GM20000 (cell line): ENCODE measurements around the gene KIRREL3.
"Not testable (repeated sequence)": the region's sequence is repeated elsewhere in the genome, so short reads cannot be mapped to it uniquely, and the experiment has no call there.

Experiments
- DNase-seq: peaks from one replicate; pipeline ENCODE4 v3.0.0; 2012; ENCODE audit warnings: low spot score
- TF ChIP-seq, protein P1 (sequence below): IDR thresholded peaks from 2 replicates; pipeline ENCODE4 v1.5.1; 2012; ENCODE audit warnings: mild to moderate bottlenecking, control low read depth; ENCODE audit errors: extremely low read depth, missing control alignments

The KIRREL3 gene

GRCh38 chr11:126385991-126386728 lies 614.4 kb downstream of the KIRREL3 start:
- TF ChIP-seq, protein P1, sequence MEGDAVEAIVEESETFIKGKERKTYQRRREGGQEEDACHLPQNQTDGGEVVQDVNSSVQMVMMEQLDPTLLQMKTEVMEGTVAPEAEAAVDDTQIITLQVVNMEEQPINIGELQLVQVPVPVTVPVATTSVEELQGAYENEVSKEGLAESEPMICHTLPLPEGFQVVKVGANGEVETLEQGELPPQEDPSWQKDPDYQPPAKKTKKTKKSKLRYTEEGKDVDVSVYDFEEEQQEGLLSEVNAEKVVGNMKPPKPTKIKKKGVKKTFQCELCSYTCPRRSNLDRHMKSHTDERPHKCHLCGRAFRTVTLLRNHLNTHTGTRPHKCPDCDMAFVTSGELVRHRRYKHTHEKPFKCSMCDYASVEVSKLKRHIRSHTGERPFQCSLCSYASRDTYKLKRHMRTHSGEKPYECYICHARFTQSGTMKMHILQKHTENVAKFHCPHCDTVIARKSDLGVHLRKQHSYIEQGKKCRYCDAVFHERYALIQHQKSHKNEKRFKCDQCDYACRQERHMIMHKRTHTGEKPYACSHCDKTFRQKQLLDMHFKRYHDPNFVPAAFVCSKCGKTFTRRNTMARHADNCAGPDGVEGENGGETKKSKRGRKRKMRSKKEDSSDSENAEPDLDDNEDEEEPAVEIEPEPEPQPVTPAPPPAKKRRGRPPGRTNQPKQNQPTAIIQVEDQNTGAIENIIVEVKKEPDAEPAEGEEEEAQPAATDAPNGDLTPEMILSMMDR: no peak
- DNase-seq: no peak

- no peak for DNase-seq
- TF ChIP-seq, protein P1: no peak
Observed at GRCh38 chr11:126384449-126385070, 616.0 kb downstream of the KIRREL3 start.

GRCh38 chr11:126383339-126384335 lies 616.9 kb downstream of the KIRREL3 start:
- TF ChIP-seq, protein P1: no peak
- no peak for DNase-seq

DNA sequence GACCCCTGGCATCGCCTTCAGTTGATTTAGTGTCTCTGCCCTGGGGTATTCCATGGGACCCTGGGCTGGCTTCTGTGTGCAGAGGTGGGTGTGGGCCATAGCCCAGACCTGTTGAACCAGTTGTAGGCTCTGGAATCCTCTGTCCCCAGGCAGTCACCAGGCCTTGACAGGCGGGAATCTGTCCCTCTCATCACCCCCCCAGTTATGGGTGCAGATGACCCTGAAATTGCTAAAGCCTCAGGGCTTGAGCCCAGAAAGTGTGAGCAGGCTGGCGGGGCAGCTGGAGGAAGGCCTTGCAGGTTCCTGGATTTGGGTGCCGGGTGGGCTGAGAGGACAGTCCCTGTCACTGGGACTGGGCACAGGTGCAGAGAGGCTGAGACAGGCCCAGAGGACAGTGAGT lies 617.9 kb downstream of the KIRREL3 start:
- DNase-seq: not testable (repeated sequence)

DNA sequence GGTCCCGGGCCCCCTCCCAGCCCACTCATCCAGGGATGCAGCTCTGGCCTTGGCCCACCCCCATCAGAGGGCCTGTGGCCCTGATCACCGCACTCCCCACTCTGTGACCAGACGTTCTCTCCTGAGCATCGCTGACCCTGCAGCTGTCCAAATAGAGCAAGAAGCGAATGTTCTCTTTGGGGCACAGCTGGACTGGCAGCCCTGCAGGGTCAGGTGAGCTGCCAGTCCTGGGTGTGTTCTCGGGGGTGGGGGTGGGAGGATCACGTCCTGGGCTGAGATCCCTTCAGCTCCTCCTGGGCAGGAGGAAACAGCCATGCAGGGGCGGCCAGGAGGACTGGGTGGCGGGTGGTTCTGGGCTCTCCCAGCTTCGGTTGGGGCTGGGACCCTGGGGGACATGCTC lies 618.6 kb downstream of the KIRREL3 start:
- not testable (repeated sequence) for DNase-seq

DNA sequence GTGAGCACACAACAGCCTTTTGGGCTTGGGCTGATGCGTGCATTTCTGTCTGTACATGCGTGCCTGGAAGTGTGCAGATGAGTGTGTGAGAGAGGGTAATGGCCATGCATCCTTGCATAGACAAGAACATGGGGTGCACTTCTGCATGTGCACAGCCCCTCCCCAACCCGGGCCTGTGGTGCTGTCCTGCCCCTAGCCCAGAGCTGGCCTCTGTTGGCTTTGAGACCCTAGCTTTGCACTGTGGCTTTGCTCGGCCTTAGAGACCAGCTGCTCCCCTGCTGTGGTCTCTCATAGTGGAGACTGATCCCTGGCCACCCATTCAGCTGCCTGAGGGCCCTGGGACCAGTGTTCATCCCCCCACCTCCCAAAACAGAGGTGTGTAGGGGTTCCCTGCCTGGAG lies 619.7 kb downstream of the KIRREL3 start:
- TF ChIP-seq, protein P1: no peak
- DNase-seq: no peak

- no peak for DNase-seq
- TF ChIP-seq, protein P1: no peak
Observed at GRCh38 chr11:126378763-126379162, 621.8 kb downstream of the KIRREL3 start.

DNA sequence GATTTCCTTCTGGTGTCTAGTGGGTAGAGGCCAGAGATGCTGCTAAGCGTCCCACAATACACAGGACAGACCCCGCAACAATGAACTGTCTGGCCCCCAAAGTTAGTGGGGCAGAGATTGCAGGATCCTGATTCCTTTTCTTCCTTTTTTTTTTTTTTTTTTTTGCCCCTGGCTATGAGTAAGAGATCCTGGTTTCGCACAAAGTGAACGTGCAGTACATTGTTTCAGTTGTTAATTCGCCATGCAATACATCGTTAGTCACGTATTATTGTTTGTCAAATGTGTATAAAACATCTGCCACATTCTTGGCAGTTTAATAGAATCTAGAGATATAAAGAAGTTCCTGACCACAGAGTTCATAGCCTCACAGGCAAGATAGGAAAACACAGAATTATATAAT lies 624.8 kb downstream of the KIRREL3 start:
- DNase-seq: no peak
- TF ChIP-seq, protein P1: no peak

GRCh38 chr11:126374562-126375300 lies 625.8 kb downstream of the KIRREL3 start:
- DNase-seq: not testable (repeated sequence)

GRCh38 chr11:126373389-126374066 lies 627.0 kb downstream of the KIRREL3 start:
- not testable (repeated sequence) for DNase-seq
